Left forelimb (tissue), 1 donor: ENCODE measurements around the gene SHQ1.
"Not testable (repeated sequence)": the region's sequence is repeated elsewhere in the genome, so short reads cannot be mapped to it uniquely, and the experiment has no call there.

Source experiments
- DNase-seq: peaks from one replicate; pipeline ENCODE4 v3.0.0-alpha.2; 2018; ENCODE audit warnings: low spot score

The SHQ1 gene

GRCh38 chr3:72800869-72801268 is 47.4 kb downstream of the SHQ1 start:
- no peak for DNase-seq

GRCh38 chr3:72798552-72799195 is 49.6 kb downstream of the SHQ1 start:
- no peak for DNase-seq

GRCh38 chr3:72797773-72798543 is 50.3 kb downstream of the SHQ1 start:
- DNase-seq = no peak

- DNase-seq = no peak
These were observed 54.2 kb downstream of the SHQ1 start for GRCh38 chr3:72794079-72794478.

- no peak for DNase-seq
These were observed 57.1 kb downstream of the SHQ1 start for GRCh38 chr3:72791161-72791560.

- DNase-seq = no peak
These were observed 58.5 kb downstream of the SHQ1 start for GRCh38 chr3:72789786-72790185.

GRCh38 chr3:72788232-72788631 is 60.0 kb downstream of the SHQ1 start:
- not testable (repeated sequence) for DNase-seq

GRCh38 chr3:72786668-72787067 is 61.6 kb downstream of the SHQ1 start:
- DNase-seq = no peak

GRCh38 chr3:72784226-72784625 is 64.0 kb downstream of the SHQ1 start:
- no peak for DNase-seq

- no peak for DNase-seq
These were observed 65.7 kb downstream of the SHQ1 start for GRCh38 chr3:72782521-72782920.

GRCh38 chr3:72769758-72770540 is 78.3 kb downstream of the SHQ1 start:
- DNase-seq = no peak

GRCh38 chr3:72768936-72769335 is 79.3 kb downstream of the SHQ1 start:
- no peak for DNase-seq

GRCh38 chr3:72768481-72768880 is 79.8 kb downstream of the SHQ1 start:
- no peak for DNase-seq

- DNase-seq = no peak
These were observed 80.2 kb downstream of the SHQ1 start for GRCh38 chr3:72768006-72768441.

- DNase-seq = no peak
These were observed 81.4 kb downstream of the SHQ1 start for GRCh38 chr3:72766866-72767265.

- no peak for DNase-seq
These were observed 84.3 kb downstream of the SHQ1 start for GRCh38 chr3:72763751-72764440.

- no peak for DNase-seq
These were observed 86.8 kb downstream of the SHQ1 start for GRCh38 chr3:72761410-72761809.

GRCh38 chr3:72760225-72760624 is 88.0 kb downstream of the SHQ1 start:
- DNase-seq = no peak

- DNase-seq = no peak
These were observed 91.3 kb downstream of the SHQ1 start for GRCh38 chr3:72756900-72757299.

GRCh38 chr3:72754582-72754981 is 93.7 kb downstream of the SHQ1 start:
- no peak for DNase-seq

GRCh38 chr3:72753495-72753894 is 94.8 kb downstream of the SHQ1 start:
- no peak for DNase-seq

- DNase-seq = no peak
These were observed 97.8 kb downstream of the SHQ1 start for GRCh38 chr3:72750405-72750965.
